ENCODE measurements around the gene EFNA5.

- no peak for TF ChIP-seq POLR2A (IDR thresholded peaks at IDR 0.05; ENCODE audit: low read depth, low read length)
- TF ChIP-seq SPI1 (IDR thresholded peaks at IDR 0.05; ENCODE audit: low read depth, low read length) = no peak
- no peak for TF ChIP-seq POLR2AphosphoS5 (IDR thresholded peaks at IDR 0.05; ENCODE audit: low read depth, low read length)
- no peak for TF ChIP-seq TAF1 (IDR thresholded peaks at IDR 0.05; ENCODE audit: low read depth, low read length)
These were observed 19.4 kb downstream of the EFNA5 start for GRCh38 chr5:107651325-107651724.
